C4-2B (cell line): ENCODE data around the gene RHBDD3.
A peak's percentile ranks its signal among the peaks of the same experiment; 100 is the strongest.
"Not testable (repeated sequence)": the region's sequence is repeated elsewhere in the genome, so short reads cannot be mapped to it uniquely, and the experiment has no call there.

Experiments used
- H3K27ac ChIP-seq: fragments of 450-650 bp; 2 replicates; pipeline ENCODE4 v1.5.1; 2017
- CTCF ChIP-seq: fragments of 450-650 bp; conservative IDR thresholded peaks from 2 replicates; pipeline ENCODE4 v1.5.1; 2017; ENCODE audit warnings: mild to moderate bottlenecking
- ZFX ChIP-seq: fragments of 450-650 bp; IDR thresholded peaks from 2 replicates; pipeline ENCODE4 v1.6.1; 2017

The RHBDD3 gene

GRCh38 chr22:29253561-29254285 is 14.1 kb downstream of the RHBDD3 start:
- no peak for TF ChIP-seq CTCF
- TF ChIP-seq ZFX, result no peak
- no peak overlapping the region for H3K27ac ChIP-seq

- no peak overlapping the region for H3K27ac ChIP-seq
- TF ChIP-seq CTCF (no peak), ZFX (no peak)
Measured at GRCh38 chr22:29251981-29252911, 15.5 kb downstream of the RHBDD3 start.

- H3K27ac ChIP-seq, result no peak overlapping the region
- TF ChIP-seq CTCF (no peak), ZFX (no peak)
Measured at GRCh38 chr22:29251265-29251664, 16.5 kb downstream of the RHBDD3 start.

- H3K27ac ChIP-seq, result not testable (repeated sequence)
Measured at GRCh38 chr22:29247891-29248290, 19.9 kb downstream of the RHBDD3 start.

GRCh38 chr22:29245626-29246385 is 22.0 kb downstream of the RHBDD3 start:
- no peak overlapping the region for H3K27ac ChIP-seq
- peak; percentile 98 for TF ChIP-seq CTCF
- no peak for TF ChIP-seq ZFX

- TF ChIP-seq CTCF (no peak), ZFX (no peak)
- H3K27ac ChIP-seq, result no peak overlapping the region
Measured at GRCh38 chr22:29244785-29245625, 22.8 kb downstream of the RHBDD3 start.

- TF ChIP-seq ZFX (no peak), CTCF (no peak)
- no peak overlapping the region for H3K27ac ChIP-seq
Measured at GRCh38 chr22:29243874-29244446, 23.8 kb downstream of the RHBDD3 start.

- not testable (repeated sequence) for H3K27ac ChIP-seq
Measured at GRCh38 chr22:29240481-29240880, 27.3 kb downstream of the RHBDD3 start.
